ENCODE data around the gene HSD17B14. TPM values are rescaled to one million over a fixed set of nuclear protein-coding genes. Genes with fewer than 3 reads are reported as not detected.

HSD17B14 gene
- polyA plus RNA-seq, 1 of the 3 experiments (the other 2 are of a cell fraction): 29.7 TPM

- no peaks in the 10 kb centered on the region for H3K36me3 ChIP-seq (replicated peaks in 1 of 2; ENCODE audit: control insufficient read depth in 1 of 2, insufficient read depth in 2 of 2, low read length in 1 of 2)
- no peak overlapping the region; a peak in 1 of 4 replicates for H3K4me3 ChIP-seq (ENCODE audit: low read depth in 2 of 2, low read length in 1 of 2)
- no peak overlapping the region for H2AFZ ChIP-seq (ENCODE audit: low read depth)
- no peaks in the 10 kb centered on the region for H3K9me2 ChIP-seq
- H3K27ac ChIP-seq (ENCODE audit: low read depth in 2 of 2, low read length in 1 of 2): no peak overlapping the region; a peak in 1 of 4 replicates
- DNase-seq: no peak
- H3K4me2 ChIP-seq: peak overlapping the region; percentile 68
- POLR2A ChIA-PET: interaction anchor here (0.7 kb wide), 1 partner anchor 71 kb away, joined by 3 read pairs; no protein-coding TSS in a partner anchor
- H3K79me2 ChIP-seq (ENCODE audit: insufficient read depth): peaks cover under 1% of the 10 kb centered on the region; the same call in 1 of the 2 replicates
- no peaks in the 10 kb centered on the region for H4K20me1 ChIP-seq (ENCODE audit: insufficient read depth)
- CTCF ChIA-PET: interaction anchor here (0.6 to 2.1 kb wide), 4 partner anchors 14 to 147 kb away, joined by 3 to 8 read pairs (median 3); no protein-coding TSS in a partner anchor
- no peaks in the 10 kb centered on the region for H3K9me3 ChIP-seq
- no peaks in the 10 kb centered on the region for H3K27me3 ChIP-seq (ENCODE audit: insufficient read depth)
- no peak overlapping the region for H3K9ac ChIP-seq
- 92% methylated on average over 13 of the region's 14 CpGs for whole genome bisulfite sequencing (ENCODE audit: low lambda C conversion rate)
- TF ChIP-seq IRF3 (IDR thresholded peaks at IDR 0.05; ENCODE audit: low read depth, low read length) (no peak), REST (IDR thresholded peaks at IDR 0.05; ENCODE audit: low read depth, low read length) (no peak), GABPA (IDR thresholded peaks at IDR 0.05; ENCODE audit: low read depth) (no peak), USF2 (IDR thresholded peaks at IDR 0.05; ENCODE audit: borderline replicate concordance, low read depth, low read length) (no peak), JUND (IDR thresholded peaks at IDR 0.05) (no peak), TCF12 (IDR thresholded peaks at IDR 0.05) (no peak), EZH2phosphoT487 (IDR thresholded peaks at IDR 0.05; ENCODE audit: borderline replicate concordance, low read depth) (no peak), EP300 (IDR thresholded peaks at IDR 0.05; ENCODE audit: borderline replicate concordance in 1 of 2, low read depth in 1 of 2, low read length in 1 of 2) (no peak), ZBTB33 (IDR thresholded peaks at IDR 0.05; ENCODE audit: borderline replicate concordance, low read depth) (no peak), GATA2 (CRISPR knock-in tag; IDR thresholded peaks at IDR 0.05) (no peak), CTCF (IDR thresholded peaks at IDR 0.05) (no peak)
- no peaks in the 10 kb centered on the region for H3F3A ChIP-seq (replicated peaks; ENCODE audit: insufficient read depth)
- peaks cover 3 to 23% of the 10 kb centered on the region in 2 experiments; a peak in 2 of 4 replicates for H3K4me1 ChIP-seq (ENCODE audit: control insufficient read depth in 1 of 2, insufficient read depth in 2 of 2, low read depth in 1 of 2, low read length in 1 of 2)
These were observed 30.9 kb upstream of the HSD17B14 start for GRCh38 chr19:48867123-48867745.
